HFFc6 (cell line): ENCODE measurements around the gene ACOT4. TPM values are rescaled to one million over a fixed set of nuclear protein-coding genes. Genes with fewer than 3 reads are reported as not detected.
"Not testable (repeated sequence)": the region's sequence is repeated elsewhere in the genome, so short reads cannot be mapped to it uniquely, and the experiment has no call there.

Source experiments
- DNase-seq: peaks from one replicate; pipeline ENCODE4 v3.0.0-alpha.2; 2018
- H3K27ac Mint-ChIP-seq: 2 replicates; pipeline ENCODE4 v1.8.0; 2020; ENCODE audit warnings: mild to moderate bottlenecking, mixed read lengths
- H3K27me3 Mint-ChIP-seq: 2 replicates; pipeline ENCODE4 v1.8.0; 2021; ENCODE audit warnings: mild to moderate bottlenecking, moderate library complexity, mixed read lengths; ENCODE audit not compliant: insufficient read depth
- H3K36me3 Mint-ChIP-seq: 2 replicates; pipeline ENCODE4 v1.8.0; 2021; ENCODE audit warnings: low read depth, mixed read lengths
- H3K4me1 Mint-ChIP-seq: 2 replicates; pipeline ENCODE4 v1.8.0; 2020; ENCODE audit warnings: low read depth, mixed read lengths
- H3K4me3 Mint-ChIP-seq: 2 replicates; pipeline ENCODE4 v1.8.0; 2020; ENCODE audit warnings: mild to moderate bottlenecking, moderate library complexity, mixed read lengths
- H3K9me3 Mint-ChIP-seq: 2 replicates; pipeline ENCODE4 v1.8.0; 2020; ENCODE audit warnings: mild to moderate bottlenecking, mixed read lengths
- CTCF ChIP-seq: fragments of 200-600 bp; sonication (generic); IDR thresholded peaks from 2 replicates; pipeline ENCODE4 v1.5.0; 2021; ENCODE audit warnings: antibody characterized with exemption, mild to moderate bottlenecking
- long read RNA-seq: library from polyadenylated mRNA; unstranded; transcript quantifications from one replicate; pipeline ENCODE4 v2.0.0, GENCODE V29; 2019
- total RNA-seq, 6 experiments: library from RNA; stranded (reverse); fragmentation: NEBNext Ultra II Directional; extraction: Animal tissue kit (Norgen Biotek cat#: 25700); gene quantifications; 2 replicates in 1 of 6; 3 replicates in 5 of 6; pipeline ENCODE4 v1.2.3, GENCODE V29; 2021

The ACOT4 gene
- not detected for total RNA-seq
- long read RNA-seq: 0 reads

- no peaks in the 10 kb centered on the region; the same call in 1 of the 2 replicates for H3K36me3 Mint-ChIP-seq
- no peak for DNase-seq
- no peak for TF ChIP-seq CTCF
- peaks cover 9% of the 10 kb centered on the region; the same call in 1 of the 2 replicates for H3K27me3 Mint-ChIP-seq
- H3K27ac Mint-ChIP-seq: no peak within 1 kb of the TSS
- H3K4me1 Mint-ChIP-seq: no peaks in the 10 kb centered on the region
- peaks cover 5% of the 10 kb centered on the region; the same call in 1 of the 2 replicates for H3K9me3 Mint-ChIP-seq
- H3K4me3 Mint-ChIP-seq: no peak within 1 kb of the TSS
These were observed at the start of gene ACOT4 for GRCh38 chr14:73591690-73592449. Gene ACOT4, plus strand, starts transcription at chr14:73591873. Its CDS starts 87 bp downstream, at chr14:73591960.

- H3K27ac Mint-ChIP-seq, H3K36me3 Mint-ChIP-seq, H3K27me3 Mint-ChIP-seq, DNase-seq, H3K4me3 Mint-ChIP-seq, H3K4me1 Mint-ChIP-seq, H3K9me3 Mint-ChIP-seq: not testable (repeated sequence)
These were observed 48.7 kb upstream of the ACOT4 start for GRCh38 chr14:73542961-73543360.

- not testable (repeated sequence) for H3K4me3 Mint-ChIP-seq, H3K9me3 Mint-ChIP-seq, H3K36me3 Mint-ChIP-seq, H3K27me3 Mint-ChIP-seq, H3K4me1 Mint-ChIP-seq, DNase-seq, H3K27ac Mint-ChIP-seq
These were observed 46.3 kb upstream of the ACOT4 start for GRCh38 chr14:73545353-73545752.

GRCh38 chr14:73549097-73549496 lies 42.6 kb upstream of the ACOT4 start:
- not testable (repeated sequence) for H3K9me3 Mint-ChIP-seq, H3K27ac Mint-ChIP-seq, H3K27me3 Mint-ChIP-seq

GRCh38 chr14:73549889-73550524 lies 41.7 kb upstream of the ACOT4 start:
- H3K36me3 Mint-ChIP-seq, H3K27ac Mint-ChIP-seq, DNase-seq, H3K4me1 Mint-ChIP-seq, H3K9me3 Mint-ChIP-seq, H3K4me3 Mint-ChIP-seq, H3K27me3 Mint-ChIP-seq: not testable (repeated sequence)

More at GRCh38 chr14:73549097-73549496, 42.6 kb upstream of the ACOT4 start:
- not testable (repeated sequence) for H3K4me3 Mint-ChIP-seq, DNase-seq, H3K4me1 Mint-ChIP-seq, H3K36me3 Mint-ChIP-seq

- no peak for DNase-seq
- Mint-ChIP-seq H3K9me3 (no peaks in the 10 kb centered on the region), H3K27ac (no peak overlapping the region), H3K36me3 (no peaks in the 10 kb centered on the region), H3K4me3 (no peak overlapping the region), H3K27me3 (no peaks in the 10 kb centered on the region; the same call in 1 of the 2 replicates), H3K4me1 (no peaks in the 10 kb centered on the region)
- TF ChIP-seq CTCF: no peak
These were observed 37.8 kb upstream of the ACOT4 start for GRCh38 chr14:73553845-73554244.

GRCh38 chr14:73557201-73557600 lies 34.5 kb upstream of the ACOT4 start:
- not testable (repeated sequence) for H3K27ac Mint-ChIP-seq, DNase-seq, H3K4me1 Mint-ChIP-seq, H3K4me3 Mint-ChIP-seq, H3K9me3 Mint-ChIP-seq, H3K27me3 Mint-ChIP-seq, H3K36me3 Mint-ChIP-seq

GRCh38 chr14:73558238-73558637 lies 33.4 kb upstream of the ACOT4 start:
- not testable (repeated sequence) for H3K4me1 Mint-ChIP-seq, H3K4me3 Mint-ChIP-seq, H3K27ac Mint-ChIP-seq, H3K27me3 Mint-ChIP-seq, DNase-seq
- H3K36me3 Mint-ChIP-seq: peaks cover 17% of the 10 kb centered on the region
- peaks cover 16% of the 10 kb centered on the region for H3K9me3 Mint-ChIP-seq

- not testable (repeated sequence) for H3K4me1 Mint-ChIP-seq, H3K27ac Mint-ChIP-seq, H3K27me3 Mint-ChIP-seq, H3K4me3 Mint-ChIP-seq, DNase-seq
- Mint-ChIP-seq H3K36me3 (peaks cover 33% of the 10 kb centered on the region), H3K9me3 (peaks cover 16% of the 10 kb centered on the region)
These were observed 29.4 kb upstream of the ACOT4 start for GRCh38 chr14:73562256-73562655.

GRCh38 chr14:73562696-73563095 lies 29.0 kb upstream of the ACOT4 start:
- peaks cover 16% of the 10 kb centered on the region for H3K9me3 Mint-ChIP-seq
- H3K27ac Mint-ChIP-seq, H3K27me3 Mint-ChIP-seq, H3K4me3 Mint-ChIP-seq, DNase-seq: not testable (repeated sequence)
- peaks cover 38% of the 10 kb centered on the region for H3K36me3 Mint-ChIP-seq
- H3K4me1 Mint-ChIP-seq: peaks cover 13% of the 10 kb centered on the region

GRCh38 chr14:73566431-73566830 lies 25.2 kb upstream of the ACOT4 start:
- not testable (repeated sequence) for H3K4me3 Mint-ChIP-seq, H3K27ac Mint-ChIP-seq, H3K27me3 Mint-ChIP-seq, DNase-seq
- Mint-ChIP-seq H3K4me1 (peaks cover 28% of the 10 kb centered on the region), H3K9me3 (peaks cover 16% of the 10 kb centered on the region), H3K36me3 (peaks cover 40% of the 10 kb centered on the region)

- H3K4me3 Mint-ChIP-seq, DNase-seq, H3K27ac Mint-ChIP-seq, H3K27me3 Mint-ChIP-seq: not testable (repeated sequence)
- Mint-ChIP-seq H3K36me3 (peaks cover 36% of the 10 kb centered on the region), H3K9me3 (peaks cover 12% of the 10 kb centered on the region), H3K4me1 (peaks cover 28% of the 10 kb centered on the region)
These were observed 24.7 kb upstream of the ACOT4 start for GRCh38 chr14:73566935-73567334.
